GM10847 (cell line): ENCODE measurements around the gene H6PD.

Experiments
- POLR2A ChIP-seq: IDR thresholded peaks from 2 replicates; pipeline ENCODE4 v1.6.1; 2011; ENCODE audit not compliant: insufficient read length; ENCODE audit errors: extremely low read depth

The H6PD gene

GRCh38 chr1:9319208-9319788 lies 84.7 kb downstream of the H6PD start:
- no peak for TF ChIP-seq POLR2A

- TF ChIP-seq POLR2A = no peak
These were observed 85.4 kb downstream of the H6PD start for GRCh38 chr1:9319789-9320519.
